DMS114 treated with DMSO at 0.1 percent for 48 hours (cell line): ENCODE data around the gene CRX.
A peak's percentile ranks its signal among the peaks of the same experiment; 100 is the strongest.
"Not testable (repeated sequence)": the region's sequence is repeated elsewhere in the genome, so short reads cannot be mapped to it uniquely, and the experiment has no call there.

ENCODE experiments used
- DNase-seq: peaks from one replicate; lab custom pipeline; 2025; ENCODE audit not compliant: unreplicated experiment; lab: John Stamatoyannopoulos, UW

The CRX gene

DNA sequence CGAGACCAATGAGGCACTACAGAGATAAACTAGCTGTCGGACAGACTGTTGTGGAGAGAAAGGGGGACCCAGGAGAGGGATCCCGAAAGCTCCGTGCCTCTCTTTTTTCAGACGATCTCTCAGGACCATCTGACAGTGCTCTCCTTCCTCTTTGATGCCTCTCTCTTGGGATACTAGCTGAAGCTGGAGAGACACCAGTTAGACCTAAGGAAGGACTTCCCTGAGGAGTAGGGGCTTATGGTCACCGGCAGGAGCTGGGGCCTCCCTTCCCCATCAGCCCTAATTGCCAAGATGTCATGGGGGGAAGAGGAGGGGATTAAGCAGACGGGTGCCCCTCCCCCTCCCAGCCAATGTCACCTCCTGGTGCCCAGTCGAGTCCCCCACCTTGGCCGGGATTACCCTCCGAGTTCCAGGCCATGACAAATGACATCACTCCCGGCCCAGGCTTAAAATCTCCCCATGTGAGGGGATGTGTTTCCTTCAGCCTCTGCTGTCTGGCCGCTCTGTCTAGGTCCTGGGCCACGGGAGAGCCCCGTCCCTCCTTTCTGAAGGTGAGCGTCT lies at the start of gene CRX:
TSS of gene CRX (plus strand) at position 478 of the 561 bp plus-strand sequence. CDS start 12,507 bp downstream, outside the sequence.
- no peak for DNase-seq

DNA sequence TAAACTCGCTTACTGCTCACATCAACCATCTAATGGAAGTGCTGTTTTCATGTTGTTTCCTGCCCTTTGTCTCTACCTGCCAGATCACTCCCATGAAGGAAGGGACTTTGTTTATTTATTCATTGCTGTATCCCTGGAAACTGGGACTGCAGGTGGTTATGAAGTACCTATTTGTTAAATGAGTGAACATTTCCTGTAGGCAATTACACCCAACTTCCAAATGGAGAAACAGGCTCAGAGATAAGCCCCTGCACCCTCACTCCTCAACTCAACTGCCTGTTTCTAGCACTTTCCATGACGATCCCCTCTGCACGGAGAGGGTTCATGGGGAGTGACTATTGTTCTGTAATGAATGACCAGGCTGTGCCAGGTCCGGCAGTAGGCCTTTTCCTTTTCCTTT lies 45.2 kb upstream of the CRX start:
- no peak for DNase-seq

DNA sequence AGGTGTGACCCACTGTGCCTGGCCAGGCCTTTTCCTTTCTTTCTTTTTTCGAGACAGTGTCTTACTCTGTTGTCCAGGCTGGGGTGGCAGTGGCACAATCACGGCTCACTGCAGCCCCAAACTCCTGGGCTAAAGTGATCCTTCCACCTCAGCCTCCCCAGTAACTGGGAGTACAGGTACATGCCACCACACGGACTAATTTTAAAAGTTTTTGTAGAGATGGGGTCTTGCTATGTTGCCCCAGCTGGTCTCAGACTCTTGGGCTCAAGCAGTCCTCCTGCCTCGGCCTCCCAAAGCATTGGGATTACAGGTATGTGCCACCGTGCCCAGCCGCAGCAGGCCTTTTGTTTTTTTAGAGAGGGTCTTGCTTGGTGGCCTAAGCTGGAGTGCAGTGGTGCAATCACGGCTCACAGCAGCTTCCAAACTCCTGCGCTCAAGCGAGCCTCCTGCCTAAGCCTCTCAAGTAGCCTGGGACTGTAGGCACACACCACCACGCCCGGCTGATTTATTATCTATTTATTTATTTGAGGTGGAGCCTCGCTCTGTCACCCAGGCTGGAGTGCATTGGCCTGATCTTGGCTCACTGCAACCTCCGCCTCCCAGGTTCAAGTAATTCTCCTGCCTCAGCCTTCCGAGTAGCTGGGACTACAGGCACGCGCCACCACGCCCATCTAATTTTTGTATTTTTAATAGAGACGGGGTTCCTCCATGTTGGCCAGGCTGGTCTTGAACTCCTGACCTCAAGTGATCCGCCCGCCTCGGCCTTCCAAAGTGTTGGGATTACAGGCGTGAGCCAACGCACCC lies 44.3 kb upstream of the CRX start:
- DNase-seq, result not testable (repeated sequence)

DNA sequence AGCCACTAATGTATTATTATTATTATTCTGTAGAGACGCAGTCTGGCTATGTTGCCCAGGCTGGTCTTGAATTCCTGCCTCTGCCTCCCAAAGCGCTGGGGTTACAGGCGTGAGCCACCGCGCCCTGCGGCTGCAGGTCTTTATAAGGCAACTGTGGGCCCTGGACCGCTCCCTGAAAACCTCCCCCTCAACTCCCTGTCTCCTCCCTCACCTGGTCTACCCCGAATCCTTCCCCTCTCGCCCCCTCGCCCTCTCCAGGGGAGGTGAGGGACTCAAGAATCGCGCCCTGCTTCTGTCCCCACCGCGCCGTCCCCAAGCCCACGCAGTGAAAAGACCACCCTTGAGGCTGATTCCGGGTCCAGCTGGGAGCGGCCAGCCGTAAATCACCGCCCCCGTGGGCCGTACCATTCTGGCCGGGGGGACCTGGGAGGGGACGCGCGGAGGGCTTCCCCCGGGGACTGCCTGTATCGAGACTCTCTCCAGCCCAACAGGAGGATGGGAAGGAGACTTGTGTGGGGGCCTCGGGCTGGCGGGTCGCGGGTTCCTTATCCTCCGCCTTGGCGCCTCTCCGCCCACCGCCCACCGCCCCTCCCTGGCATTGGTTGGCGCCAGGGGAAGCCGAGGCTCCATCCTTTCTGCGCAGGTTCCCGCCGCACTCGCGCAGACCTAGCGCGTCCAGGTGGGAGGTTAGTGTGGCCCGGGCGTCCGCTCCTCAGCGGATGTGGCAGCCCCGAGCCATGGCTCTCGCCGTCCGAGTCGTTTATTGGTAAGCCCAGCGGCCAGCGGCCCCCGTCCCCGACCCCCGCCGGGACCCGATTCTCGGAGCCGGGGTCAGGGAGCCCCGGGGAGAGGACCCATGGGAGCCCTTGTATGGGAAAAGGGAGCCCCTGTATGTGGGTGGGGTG lies 43.4 kb upstream of the CRX start, which contains the start of gene SELENOW:
TSS of gene SELENOW (plus strand) at position 655 of the 905 bp plus-strand sequence. CDS start at position 738, 83 bp downstream.
- DNase-seq, result no peak

DNA sequence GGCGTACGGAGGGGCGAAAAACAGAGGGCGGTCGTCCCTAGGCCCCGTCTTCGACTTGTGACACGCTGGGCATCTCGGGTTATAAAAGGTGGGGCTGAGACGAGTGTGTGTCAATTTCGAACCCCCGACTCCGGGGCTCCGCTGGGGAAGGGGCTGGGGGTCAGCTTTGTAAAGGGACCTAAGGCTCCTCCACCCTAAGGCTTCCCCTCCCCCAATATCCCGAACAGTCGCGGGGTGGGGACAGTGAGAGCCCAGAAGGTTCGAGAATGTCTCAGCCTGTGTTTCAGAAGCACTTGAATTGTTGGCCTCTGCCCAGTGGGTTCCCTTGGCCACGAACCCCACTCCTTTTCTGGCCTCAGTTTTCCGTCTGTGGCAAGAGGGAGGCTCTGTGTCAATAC lies 42.8 kb upstream of the CRX start:
- no peak for DNase-seq

DNA sequence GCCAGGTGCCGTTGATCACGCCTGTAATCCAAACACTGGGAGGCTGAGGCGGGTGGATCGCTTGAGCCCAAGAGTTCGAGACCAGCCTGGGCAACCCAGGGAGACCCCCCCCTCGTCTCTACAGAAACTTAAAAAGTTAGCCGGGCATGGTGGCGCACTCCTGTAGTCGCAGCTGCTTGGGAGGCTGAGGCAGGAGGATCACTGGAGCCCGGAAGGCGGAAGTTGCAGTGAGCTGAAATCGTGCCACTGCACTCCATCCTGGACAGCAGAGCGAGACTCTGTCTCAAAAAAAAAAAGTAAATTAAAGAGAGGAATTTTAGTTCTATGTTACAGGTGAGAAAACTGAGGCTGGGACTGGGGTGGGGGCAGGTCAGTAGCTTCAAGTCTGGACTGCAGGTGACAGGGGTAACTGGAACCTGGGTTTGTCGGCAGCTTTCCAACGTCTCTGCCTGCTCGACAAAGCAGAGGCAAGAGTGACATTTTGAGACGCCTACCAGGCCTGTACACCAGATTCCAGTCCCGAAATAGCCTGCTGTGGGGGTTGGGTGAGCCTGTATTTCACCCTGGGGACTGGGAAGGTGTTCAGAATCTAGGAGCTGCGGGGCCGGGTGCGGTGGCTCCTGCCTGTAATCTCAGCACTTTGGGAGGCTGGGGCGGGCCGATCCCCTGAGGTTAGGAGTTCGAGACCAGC lies 42.1 kb upstream of the CRX start:
- DNase-seq, result no peak

DNA sequence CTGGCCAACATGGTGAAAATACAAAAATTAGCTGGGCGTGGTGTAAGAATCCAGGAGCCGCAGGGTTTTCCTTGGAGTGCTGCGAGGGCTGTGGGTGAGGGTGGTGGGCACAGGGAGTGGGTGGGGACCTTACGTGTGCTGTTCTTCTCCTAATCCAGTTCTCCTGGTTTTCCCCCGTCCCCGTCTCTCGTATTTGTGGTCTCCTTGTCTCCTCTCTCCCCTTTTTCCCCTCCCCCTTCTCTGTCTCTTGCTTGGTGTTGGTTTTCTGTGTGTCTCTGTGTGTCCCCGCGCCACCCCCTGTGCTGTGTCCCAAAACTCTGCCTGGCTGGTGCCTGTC lies 41.6 kb upstream of the CRX start:
- DNase-seq, result no peak

DNA sequence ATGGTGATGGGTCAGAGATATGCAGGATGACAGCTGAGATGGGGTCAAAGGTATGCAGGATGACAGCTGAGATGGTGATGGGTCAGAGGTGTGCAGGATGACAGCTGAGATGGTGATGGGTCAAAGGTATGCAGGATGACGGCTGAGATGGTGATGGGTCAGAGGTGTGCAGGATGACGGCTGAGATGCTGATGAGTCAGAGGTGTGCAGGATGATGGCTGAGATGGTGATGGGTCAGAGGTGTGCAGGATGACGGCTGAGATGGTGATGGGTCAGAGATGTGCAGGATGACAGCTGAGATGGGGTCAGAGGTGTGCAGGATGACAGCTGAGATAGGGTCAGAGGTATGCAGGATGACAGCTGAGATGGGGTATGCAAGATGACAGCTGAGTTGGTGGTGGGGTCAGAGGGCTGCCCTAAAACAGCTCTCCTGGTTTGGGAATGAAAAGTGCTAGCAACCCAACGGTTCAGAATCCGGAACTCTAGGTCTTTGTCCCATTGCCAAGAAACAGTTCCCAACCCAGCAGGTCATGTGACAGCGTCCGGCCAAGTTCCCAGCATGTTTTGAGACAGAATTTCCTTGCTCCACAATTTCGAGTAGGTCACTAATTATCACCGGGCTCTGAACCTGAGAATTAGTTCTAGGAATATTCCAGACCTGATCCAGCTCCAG lies 40.0 kb upstream of the CRX start:
- no peak for DNase-seq

DNA sequence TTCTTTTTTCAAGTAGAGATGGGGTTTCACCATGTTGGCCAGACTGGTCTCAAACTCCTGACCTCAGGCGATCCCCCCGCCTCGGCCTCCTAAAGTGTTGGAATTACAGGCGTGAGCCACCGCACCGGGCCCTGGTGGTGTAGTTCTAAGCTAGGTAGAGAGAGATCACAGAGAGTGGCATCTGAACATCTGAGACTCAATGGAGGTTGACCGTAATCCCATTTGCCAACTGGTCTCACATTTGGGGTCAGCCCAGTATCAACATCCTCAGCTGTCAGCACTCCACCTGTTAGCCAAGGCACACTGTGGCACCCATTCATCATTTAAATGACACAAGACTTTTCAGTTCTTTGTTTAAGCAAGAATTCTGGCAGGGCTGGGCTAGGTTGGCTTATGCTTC lies 35.2 kb upstream of the CRX start:
- DNase-seq, result no peak

DNA sequence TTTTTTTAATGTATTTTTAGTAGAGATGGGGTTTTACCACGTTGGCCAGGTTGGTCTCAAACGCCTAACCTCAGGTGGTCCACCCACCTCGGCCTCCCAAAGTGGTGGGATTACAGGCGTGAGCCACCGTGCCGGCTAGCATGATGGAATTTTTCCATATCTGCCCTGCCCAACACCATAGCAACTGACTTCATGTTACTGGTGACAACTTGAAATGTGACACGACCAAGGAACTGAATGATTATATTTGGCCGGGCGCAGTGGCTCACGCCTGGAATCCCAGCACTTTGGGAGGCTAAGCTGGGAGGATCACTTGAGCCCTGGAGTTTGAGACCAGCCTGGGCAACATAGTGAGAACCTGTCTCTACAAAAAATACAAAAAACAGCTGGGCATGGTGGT lies 34.4 kb upstream of the CRX start:
- DNase-seq, result not testable (repeated sequence)

DNA sequence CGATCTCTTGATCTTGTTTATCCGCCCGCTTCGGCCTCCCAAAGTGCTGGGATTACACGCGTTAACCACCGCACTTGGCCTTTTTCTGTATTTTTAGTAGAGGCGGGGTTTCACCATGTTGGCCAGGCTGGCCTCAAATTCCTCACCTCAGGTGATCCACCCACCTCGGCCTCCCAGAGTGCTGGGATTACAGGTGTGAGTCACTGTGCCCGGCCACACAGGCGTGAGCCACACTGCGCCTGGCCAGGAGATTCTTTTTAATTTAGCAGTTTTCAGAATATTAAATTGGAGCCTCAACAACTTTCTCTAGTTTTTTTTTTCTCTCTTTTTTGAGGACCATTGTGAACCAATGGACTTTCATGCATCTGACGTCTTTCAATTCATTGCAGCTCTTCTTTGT lies 31.9 kb upstream of the CRX start:
- not testable (repeated sequence) for DNase-seq

DNA sequence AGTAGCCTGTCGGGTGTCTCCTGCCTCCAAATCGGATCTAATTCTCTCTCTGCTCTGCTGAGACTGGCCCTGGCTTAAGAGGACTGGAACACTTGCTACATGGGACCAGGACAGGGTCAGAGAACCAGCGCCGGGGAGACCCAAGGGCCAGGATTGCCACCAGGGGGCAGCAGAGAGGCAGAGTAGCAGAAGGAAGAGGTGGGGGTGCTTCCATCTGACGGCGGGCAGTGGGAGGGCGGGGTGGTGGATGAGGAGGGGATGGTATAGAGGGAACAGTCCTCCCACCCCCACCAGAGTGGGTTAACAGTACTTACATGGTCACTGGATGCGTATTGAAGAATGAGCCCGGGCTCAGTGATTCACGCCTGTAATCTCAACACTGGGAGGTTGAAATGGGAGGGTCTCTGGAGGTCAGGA lies 31.3 kb upstream of the CRX start:
- DNase-seq, result peak; percentile 31

DNA sequence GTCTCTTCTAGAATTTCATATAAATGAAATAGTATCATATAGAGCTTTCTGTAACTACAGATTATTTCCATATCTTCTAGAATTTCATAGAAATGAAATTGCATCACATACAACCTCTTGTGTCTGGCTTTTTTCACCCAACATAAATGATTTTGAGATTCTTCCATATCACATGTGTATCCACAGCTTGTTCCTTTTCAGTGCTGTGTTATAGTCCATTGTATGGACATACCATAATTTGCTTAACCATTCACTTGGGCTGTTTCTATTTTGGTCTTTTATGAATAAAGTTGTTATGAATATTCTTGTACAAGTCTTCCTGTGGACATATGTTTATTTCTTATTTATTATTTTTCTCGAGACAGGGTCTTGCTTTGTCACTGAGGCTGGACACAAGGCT lies 29.1 kb upstream of the CRX start:
- DNase-seq, result no peak

DNA sequence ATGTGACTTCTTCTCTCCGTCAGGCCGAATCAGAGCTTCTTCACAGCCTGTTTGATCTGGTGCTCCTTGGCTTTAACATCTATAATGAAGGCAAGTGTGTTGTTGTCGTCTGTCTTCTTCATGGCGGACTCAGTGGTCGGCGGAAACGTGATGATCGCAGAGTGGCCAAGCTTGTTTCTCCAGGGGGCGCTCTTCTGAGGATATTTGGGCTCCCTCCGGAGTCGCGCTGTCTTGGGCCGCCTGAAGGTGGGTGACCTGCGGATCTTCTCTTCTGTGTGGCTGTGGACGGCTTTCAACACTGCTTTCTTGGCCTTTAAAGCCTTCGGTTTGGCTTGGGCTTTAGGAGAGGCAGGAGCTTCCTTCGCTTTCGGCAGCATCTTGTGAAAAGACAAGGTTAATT lies 27.2 kb upstream of the CRX start:
- no peak for DNase-seq

DNA sequence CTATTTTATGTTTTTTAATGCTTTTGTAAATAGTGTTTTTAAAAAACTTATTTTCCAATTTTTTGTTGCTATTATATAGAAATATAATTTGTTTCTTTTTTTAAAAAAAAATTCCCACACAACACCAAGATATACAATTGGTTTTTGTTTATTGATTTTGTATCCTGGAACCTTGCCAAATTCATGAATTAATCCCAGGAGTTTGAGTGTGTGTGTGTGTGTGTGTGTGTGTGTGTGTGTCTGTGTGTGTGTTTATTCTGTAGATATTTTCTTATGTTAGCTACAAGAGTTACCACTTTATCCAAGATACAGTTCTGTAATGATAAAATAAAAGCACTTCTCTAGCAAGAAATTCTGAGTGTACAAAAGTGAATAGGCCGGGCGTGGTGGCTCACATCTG lies 25.0 kb upstream of the CRX start:
- no peak for DNase-seq

DNA sequence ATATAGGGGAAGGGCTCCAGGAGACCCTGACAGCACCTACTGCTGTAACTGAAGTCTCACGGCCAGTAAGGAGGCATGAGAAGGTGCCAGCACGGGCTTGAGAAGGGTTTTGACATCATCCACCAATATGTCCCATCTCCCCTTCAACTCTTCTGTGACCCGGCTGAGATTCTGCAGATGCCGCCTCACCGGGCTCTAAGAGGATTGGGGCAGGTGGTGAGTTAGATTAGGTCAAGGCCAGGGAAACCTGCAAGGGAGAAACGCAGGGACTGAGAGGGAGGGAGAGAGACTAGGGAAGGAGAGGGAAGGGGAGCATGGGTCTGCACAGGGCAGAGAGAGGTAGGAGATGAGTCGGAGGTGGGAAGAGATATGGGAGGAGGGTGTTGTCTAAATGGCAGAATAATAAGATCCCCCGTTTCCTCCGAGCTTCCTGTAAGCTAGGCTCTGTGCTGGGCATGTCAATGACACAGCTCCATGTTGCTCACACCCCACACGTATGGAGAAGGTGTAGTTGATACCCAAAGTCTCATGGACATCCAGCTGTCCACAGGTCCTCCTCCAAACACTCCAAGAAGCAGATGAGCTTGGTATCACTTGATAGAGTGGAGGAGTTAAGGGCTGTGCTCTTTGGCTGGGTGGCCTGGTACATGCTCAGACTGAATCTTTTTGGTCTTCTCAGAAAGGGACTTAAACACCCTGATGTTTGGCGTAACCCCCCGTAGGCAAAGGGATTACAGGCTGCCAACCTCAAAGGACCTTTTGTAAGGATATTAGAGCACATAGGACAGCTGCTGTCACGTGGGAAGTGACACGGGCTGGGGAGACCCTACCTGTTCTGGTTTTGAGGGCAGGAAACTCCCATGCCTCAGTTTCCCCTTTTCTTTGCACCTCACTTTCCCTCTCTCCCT lies 23.5 kb upstream of the CRX start:
- DNase-seq, result no peak

DNA sequence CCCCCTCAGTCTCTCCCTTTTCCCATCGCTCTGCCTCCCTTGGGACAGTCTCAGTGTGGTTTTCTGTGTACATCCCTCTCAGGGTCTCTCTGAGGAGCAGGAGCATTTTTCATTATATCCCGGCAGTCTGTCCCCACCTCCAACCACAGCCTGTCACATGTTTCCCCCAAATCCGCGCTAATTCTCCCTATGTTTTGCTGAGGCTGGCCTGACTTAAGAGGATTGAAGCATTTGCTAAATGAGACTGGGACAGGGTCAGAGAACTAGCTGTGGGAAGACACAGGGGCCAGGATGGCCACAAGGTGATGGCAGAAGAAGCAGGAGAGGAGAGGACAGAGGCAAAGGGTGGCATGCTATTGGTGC lies 22.9 kb upstream of the CRX start:
- no peak for DNase-seq

DNA sequence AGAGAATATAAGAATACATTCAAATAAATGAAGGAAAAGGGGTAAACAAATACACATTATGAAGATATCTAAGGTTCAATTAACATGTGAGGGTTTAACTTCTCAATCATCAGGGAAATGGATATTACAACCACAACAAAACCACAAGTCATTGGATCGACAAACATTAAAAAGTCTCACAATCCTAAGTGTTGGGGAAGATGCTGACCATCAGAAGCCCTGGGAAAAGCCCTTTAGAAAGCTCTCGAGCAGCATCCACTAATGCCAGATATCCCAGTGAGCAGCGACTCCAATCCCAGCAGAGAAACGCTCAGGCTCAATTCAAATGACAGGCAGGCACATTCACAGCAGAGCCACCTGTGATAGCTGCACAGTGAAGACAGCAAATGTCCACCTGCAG lies 20.5 kb upstream of the CRX start:
- no peak for DNase-seq

DNA sequence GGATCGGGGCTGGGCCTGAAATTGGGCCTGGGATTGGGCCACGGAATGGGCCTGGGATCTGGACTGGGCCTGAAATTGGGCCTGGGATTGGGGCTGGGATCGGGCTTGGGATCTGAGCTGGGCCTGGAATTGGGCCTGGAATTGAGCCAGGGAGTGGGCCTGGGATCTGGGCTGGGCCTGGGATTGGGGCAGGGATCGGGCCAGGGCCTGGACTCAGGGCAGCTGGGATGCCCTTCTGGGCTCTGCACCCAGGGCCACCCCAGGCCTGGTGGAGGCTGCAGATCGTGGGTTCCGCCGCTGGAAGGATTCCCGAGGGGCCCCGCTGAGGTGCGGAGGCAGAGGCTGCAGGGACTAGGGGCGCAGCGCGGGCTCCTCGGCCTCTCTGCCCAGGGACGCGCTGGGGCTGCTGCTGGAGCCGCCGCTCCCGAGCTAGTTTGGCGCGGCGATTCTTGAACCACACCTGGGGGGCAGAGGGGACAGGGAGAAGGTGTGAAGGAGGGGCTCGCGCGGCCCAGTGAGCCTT lies 19.2 kb upstream of the CRX start:
- no peak for DNase-seq
